GM15510 (cell line): ENCODE measurements around the gene WFDC10A.

Experiments
- POLR2A ChIP-seq: IDR thresholded peaks from 3 replicates; pipeline ENCODE4 v1.6.1; 2011; ENCODE audit warnings: borderline replicate concordance; ENCODE audit not compliant: insufficient read length; ENCODE audit errors: extremely low read depth

The WFDC10A gene

DNA sequence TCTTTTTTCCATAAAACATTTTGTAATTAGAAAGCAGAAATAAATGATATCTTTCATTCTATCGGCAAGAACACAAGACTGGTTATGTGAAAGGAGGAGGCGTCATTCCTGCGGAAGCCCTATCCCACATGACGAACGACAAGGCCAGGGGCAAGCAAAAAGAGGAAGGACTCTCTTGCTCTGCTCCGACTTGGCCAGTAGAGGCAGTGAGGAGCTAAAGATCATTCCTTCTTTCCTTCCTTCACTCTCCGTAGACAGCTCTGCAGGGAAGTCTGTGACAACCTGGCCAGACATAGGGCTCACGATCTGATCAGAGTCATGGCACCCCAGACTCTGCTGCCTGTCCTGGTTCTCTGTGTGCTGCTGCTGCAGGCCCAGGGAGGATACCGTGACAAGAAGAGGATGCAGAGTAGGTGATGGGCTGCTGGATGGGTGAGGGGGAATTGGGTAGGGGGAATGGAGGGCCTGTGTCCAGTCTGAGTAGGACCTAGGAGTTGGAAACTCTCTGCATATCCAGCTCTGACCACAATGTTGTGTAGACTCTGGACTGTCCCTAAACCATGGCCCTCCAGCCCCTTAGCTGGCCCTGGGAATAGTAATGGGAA, at the start of gene WFDC10A:
Gene WFDC10A, plus strand, starts transcription at position 244 of the 605 bp plus-strand sequence. Its CDS starts 75 bp downstream, at position 319.
- no peak for TF ChIP-seq POLR2A

DNA sequence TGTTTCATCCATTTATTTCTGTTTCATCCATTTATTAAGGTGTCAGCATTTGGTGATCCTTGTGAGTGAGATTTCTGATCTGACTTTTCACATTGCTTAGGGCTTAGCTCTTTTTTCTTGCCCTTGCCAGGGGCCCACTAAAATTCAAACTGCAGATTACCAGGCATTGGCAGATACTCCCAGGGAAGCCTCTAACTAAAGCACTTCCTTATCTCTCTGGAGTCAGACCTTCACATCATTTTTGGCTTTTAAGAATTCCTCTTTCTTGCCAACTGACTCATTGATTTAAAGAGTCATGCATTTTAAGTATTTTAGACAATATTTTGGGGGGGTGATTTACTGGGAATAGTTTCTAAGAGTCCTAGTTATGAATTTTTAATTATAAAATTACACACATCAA, 47.8 kb upstream of the WFDC10A start:
- TF ChIP-seq POLR2A: no peak

DNA sequence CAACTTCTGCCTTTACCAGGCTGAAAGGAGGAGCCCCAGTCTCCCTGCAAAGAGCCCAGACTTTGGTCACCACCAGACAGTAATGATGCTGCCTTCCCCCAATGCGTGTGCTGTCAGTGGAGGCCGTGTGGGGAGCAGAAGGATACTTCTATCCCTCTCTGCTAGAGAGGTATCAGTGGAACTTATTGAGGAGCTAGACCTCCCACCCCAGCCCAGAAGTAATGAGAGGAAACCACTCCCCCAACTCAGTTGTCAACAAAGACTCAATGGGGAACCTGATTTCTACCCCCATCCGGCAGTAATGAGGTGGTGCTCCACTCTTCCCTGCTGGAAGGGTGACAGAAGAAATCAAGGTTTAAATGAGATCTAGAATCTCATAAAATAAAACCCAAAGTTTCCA, 46.0 kb upstream of the WFDC10A start:
- no peak for TF ChIP-seq POLR2A

DNA sequence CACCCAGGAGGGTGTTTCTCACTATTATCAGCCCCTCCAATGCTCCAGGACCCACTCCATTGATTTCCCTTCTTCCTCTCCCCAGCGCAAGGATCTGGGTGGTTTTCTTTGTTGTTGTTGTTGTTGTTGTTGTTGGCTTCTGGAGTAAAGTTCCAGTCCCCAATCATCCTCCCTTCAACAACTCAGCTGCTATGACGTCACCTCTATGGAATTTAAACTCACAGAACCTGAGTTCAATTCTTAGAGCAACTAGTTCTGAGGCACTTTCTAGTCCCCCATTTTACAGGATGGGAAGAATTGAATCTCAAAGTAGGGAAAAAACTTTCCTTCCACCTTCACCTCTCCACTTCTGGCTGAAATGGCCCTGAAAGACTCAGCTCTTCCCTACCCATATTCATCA, 40.7 kb upstream of the WFDC10A start:
- TF ChIP-seq POLR2A: no peak

GRCh38 chr20:45589725-45590124, 39.8 kb upstream of the WFDC10A start:
- TF ChIP-seq POLR2A: no peak

DNA sequence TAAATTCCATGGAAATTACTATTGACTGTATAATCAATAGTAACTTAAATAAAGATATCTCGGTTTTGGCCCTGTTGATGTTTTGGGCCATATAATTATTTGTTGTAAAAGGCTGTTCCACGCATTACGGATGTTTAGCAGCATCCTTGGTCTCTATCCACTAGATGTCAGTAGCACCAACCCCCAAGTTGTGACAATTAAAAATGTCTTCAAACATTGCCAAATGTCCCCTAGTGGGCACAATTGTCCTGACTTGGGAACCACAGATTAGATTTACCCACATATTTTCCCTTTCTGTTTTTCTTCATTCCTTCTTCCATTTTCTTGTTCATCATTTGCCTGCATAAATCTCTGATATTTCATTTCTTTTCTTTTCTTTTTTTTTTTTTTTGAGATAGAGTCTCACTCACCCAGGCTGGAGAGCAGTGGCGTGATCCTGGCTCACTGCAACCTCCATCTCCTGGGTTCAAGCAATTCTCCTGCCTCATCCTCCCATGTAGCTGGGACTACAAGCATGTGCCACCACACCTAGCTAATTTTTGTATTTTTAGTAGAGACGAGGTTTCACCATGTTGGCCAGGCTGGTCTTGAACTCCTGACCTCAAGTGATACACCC, 36.9 kb upstream of the WFDC10A start:
- TF ChIP-seq POLR2A: no peak

DNA sequence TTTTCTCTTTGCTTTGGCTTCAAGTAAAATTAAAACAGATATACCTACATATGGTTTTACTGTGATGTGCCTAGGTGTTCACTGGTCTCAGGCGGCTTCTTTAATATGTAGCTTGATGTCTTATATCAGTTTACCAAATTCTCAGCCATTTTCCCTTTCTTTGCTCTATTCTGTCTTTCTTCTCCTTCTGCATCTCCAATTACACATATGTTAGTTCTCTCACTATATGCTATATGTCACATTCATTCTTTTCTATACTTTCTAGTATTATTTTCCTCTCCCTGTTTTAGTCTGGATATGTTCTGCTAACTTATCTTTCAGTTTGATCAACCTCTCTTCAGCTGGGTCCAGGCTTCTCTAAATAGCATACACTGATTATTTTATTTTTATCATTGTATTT, 36.0 kb upstream of the WFDC10A start:
- TF ChIP-seq POLR2A: no peak

GRCh38 chr20:45595235-45595634, 34.3 kb upstream of the WFDC10A start:
- TF ChIP-seq POLR2A: no peak

- no peak for TF ChIP-seq POLR2A
Observed at GRCh38 chr20:45607810-45608209, 21.7 kb upstream of the WFDC10A start.

DNA sequence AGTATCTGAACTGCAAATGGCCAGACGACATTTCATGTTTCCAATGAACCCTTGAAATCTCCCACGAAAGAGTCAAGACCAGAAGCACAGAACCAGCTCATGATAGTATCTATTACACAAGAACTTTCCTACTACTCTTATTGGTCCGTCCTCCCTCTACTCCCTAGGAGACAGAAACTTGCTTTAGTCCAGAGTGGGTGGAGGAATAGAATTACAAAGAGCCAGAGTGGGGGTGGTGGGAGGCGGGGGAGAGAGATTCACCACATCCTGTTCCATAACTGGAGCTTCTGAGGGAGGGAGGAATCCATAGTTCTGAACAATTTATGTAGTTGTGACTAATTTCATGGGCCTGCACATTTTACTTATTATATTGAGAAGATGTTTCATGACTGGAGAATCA, 18.5 kb upstream of the WFDC10A start:
- no peak for TF ChIP-seq POLR2A

- no peak for TF ChIP-seq POLR2A
Observed at GRCh38 chr20:45612314-45612713, 17.2 kb upstream of the WFDC10A start.

DNA sequence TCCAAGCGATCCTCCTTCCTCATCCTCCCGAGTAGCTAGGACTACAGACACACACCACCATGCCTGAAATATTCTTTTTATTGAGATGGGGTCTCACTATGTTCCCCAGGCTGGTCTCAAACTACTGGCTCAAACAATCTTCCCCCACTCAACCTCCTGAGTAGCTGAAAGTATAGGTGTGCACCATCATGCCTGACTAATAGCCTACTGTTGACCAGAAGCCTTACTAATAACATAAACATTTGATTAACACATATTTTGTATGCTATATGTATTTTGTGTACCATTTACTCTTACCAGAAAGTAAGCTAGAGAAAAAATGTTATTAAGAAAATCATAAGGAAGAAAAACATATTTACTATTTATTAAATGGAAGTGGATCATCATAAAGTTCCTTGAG, 11.9 kb upstream of the WFDC10A start:
- no peak for TF ChIP-seq POLR2A

DNA sequence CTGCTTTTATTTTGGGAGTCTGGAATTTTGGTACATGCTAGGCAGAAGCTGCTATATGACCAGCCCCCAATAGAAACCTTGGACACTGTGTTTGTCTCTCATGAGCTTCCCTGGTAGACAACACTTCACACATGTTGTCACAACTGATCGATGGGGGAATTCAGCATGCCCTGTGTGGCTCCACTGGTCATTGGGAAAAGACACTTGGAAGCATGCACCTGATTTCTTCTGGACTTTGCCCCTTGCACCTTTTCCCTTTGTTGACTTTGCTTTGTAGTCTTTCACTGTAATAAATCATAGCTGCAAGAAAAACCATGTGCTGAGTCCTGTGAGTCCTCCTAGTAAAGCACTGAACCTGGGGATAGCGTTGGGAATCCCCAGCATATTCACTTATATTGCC, 7.9 kb upstream of the WFDC10A start:
- TF ChIP-seq POLR2A: no peak

DNA sequence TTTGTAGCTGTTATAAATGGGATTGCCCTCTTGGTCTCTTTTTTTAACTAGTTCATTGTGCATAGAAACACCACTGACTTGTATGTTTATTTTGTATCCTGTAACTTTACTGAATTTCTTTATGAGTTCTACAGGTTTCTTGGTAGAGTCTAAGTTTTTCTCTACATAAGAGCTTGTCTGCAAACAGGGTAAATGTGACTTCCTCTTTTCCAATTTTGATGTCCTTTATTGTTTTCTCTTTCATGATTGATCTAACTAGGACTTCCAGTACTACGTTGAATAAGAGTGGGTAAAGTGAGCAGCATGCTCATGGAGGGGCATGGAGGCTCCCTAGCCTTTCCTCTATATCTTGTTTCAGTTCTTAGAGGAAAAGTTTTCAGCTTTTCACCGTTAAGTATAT, 3.0 kb upstream of the WFDC10A start:
- TF ChIP-seq POLR2A: no peak

GRCh38 chr20:45630371-45630770, 832 bp downstream of the WFDC10A start:
- no peak for TF ChIP-seq POLR2A

DNA sequence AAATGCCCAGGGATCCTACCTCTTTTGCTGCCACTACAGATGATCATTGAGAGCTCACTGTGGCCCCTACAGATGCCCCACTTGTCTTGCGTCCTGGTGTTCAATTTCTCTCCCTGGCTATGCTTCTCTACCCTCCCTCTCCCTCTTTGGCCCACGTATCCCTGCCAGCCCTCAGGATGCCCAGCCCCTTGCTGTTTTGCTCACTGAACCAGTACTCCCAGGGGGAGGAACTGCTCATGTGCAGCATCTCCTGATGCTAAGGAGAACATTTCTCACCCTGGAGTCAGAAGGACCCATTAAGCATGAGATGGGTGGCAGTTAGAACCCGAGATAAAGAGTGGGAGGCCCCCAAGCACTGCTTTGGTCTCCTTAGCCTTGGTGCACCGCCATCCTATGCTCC, 1.6 kb downstream of the WFDC10A start, which contains the start of gene WFDC9:
Gene WFDC9, minus strand, starts transcription at position 101 of the 400 bp plus-strand sequence. CDS start 21,103 bp downstream, outside the sequence.
- TF ChIP-seq POLR2A: no peak
